ENCODE data around the gene DHX58.

Gene DHX58

DNA sequence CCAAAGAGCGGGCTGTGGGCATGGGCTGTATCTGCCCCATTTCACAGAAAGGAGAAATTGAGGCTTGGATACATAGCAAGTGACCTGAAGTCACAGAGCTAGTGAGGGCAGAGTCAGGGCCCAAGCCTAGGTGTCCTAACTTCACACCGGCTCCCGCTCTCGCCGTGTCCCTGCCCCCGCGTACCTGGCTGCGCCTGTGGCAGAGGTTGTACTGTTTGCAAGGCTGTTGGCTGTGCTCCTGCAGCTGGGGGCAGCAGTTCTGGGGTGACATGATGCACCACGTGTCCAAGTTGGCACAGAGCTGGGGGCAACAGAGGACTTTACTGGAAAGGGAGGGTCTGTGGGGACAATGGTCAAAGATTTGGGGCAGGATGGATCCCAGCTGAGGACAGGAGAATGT, 3.4 kb downstream of the DHX58 start:
- no peak for DNase-seq (ENCODE audit: low spot score)

DNA sequence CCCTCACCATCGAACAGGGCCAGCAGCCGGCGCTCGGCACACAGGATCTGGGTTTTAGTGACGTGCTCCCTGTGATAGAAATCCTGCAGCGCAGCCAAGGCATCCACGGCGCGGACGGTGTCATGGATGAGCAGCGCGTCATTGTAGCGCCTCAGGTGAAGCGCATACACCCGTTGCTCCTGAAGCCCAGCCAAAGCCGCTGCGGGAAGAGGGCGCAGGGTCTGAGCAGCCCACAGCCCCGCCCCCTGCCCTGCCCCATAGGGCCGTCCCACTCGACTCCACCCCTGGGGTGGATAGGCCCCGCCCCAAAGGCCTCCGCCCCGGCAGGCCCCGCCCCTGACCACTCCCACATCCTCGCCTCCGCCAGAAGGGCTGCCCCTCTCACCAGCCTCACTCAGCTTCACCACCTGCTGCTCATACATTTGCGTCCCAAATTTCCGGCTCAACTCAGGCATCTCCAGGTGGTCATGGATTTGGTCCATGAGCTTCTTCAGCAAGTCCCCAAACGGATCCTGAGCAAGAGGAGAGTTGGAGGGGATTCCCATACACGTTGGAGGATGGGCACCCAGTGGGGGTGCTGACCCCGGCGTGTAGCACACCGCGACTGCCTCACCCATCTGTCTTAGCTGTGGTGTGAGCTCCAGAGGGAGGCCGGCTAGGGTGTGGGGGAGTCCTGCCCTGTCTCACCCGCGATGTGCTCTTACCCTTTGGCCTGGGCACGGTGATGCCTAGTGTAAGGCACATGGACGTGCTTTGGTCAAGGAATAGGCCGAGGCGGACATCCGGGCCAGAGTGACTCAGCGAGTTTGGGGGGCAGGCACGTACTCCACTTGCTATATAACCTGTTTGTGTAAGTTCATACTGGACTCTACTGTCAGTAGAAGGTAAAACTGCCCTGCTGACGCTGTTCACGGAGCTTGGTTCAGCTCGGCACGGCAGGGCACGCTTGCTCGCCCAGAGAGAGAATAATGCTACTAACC, 4.6 kb downstream of the DHX58 start:
- peak; percentile 100 for DNase-seq (ENCODE audit: low spot score)

DNA sequence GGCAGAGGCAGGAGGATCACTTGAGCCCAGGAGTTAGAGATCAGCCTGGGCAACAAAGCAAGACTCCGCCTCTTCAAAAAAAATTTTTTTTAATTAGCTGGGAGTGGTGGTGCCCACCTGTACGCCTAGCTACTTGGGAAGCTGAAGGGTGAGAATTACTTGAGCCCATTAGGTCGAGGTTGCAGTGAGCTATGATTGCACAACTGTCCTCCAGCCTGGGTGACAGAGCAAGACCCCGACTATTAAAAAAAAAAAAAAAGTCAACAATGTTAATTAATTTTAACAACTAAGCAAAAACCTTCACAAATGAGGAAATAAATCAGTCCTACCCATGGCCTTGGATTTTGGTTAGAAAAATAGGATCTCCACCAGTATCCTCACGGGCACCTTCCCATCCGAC, 5.4 kb downstream of the DHX58 start:
- no peak for DNase-seq (ENCODE audit: low spot score)

DNA sequence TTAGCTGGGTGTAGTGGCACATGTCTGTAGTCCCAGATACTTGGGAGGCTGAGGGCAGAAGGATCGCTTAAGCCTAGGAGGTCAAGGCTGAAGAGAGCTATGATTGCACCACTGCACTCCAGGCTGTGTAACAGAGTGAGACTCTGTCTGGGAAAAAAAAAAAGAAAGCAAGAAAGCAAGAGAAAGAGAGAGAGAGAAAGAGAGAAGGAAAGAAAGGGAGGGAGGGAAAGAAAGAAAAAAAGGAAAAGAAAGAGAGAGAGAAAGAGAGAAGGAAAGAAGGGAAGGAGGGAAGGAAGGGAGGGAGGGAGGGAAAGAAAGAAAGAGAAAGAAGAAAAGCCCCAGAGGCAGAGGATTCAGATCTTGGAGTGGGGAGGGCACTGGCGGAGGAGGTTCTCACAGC, 6.5 kb downstream of the DHX58 start:
- no peak for DNase-seq (ENCODE audit: low spot score)

DNA sequence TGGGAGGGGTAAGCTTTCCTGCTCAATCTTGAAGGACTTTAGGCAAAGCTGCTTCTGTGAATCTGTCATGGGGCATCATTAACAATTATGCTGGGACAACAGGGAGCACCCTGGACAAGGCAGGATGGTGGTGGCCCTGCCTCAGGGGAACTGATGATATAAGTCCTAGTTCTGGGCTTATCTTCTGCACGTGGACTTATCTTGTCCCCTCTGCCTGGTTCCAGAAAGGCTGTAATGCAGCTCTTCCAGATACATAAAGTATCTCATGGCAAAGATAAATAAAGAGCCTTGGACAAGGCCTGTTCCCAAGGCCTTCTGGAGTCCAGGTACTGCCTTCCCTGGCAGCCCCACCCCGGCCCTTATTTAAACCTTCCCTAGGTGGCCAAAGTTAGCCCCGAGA, 8.2 kb downstream of the DHX58 start:
- no peak for DNase-seq (ENCODE audit: low spot score)

DNA sequence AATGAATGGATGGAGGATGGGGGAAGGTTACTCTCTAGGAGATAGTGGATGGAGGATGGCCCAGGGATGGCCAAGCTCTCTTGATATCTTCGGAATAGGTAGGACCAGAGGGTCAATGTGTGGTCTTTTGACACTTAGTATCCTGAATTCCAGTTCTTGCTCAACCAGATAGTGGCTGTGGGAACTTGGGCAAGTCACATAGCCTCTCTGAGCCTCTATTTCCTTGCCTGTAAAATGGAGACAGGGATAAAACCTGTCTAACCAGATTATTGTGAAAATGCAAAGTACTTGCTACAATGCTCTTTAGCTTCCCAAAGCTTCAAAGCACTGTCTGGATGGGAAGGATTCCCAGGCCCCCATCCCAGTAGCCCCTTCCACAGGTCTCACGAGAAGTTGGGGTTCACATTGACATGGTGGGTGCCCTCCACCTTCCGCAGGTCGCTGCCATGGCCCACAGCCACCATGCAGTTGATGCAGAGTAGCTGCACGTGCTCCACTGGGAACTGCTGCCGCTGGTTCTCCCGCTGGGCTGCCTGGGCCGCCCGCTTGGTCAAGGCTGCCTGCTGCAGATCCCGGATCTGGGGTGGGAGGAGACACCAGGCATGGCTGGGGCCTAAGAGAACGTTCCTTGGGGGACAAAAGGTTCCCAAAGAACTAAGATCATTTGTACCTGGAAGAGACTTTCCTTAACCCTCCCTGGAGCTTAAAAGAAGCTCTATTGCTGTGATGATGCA, 9.1 kb downstream of the DHX58 start:
- DNase-seq (ENCODE audit: low spot score), result no peak

DNA sequence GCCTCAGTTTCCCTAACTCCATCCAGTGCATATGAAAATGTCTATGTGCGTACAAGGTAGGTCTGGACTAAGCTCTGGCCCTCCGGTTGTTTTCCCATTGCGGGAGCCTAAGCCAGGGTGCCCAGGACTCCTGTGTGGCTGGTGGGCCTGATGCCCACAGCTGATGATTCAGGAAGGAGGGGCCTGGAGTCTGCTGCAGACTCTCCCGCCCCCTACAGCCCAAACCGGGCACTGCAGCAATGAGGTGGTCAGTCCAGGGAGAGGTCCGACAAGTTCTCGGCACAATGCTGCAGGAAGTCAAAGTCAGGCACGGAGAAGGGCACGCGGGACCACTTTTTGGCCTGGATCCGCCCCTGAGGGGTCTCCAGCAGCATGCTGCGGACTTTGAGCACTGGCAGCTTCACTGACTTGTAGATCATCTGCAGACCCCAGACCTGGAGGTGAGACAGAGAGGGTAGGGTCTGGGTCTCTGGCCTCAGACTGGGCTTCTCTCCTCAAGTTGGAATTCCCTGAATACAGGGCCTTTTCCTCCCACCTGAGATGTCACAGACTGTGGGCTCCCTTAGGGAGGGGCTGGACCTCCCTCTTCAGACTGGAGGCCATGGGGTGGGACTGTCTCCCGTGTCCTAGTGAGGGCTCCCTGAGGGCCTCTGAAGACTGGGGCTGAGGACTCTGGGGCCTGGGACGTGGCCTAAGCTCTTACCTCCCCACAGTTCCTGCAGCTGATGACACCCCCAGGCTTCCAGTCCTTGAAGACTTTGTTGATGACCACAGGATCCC, 10.8 kb downstream of the DHX58 start:
- DNase-seq (ENCODE audit: low spot score), result peak; percentile 94

DNA sequence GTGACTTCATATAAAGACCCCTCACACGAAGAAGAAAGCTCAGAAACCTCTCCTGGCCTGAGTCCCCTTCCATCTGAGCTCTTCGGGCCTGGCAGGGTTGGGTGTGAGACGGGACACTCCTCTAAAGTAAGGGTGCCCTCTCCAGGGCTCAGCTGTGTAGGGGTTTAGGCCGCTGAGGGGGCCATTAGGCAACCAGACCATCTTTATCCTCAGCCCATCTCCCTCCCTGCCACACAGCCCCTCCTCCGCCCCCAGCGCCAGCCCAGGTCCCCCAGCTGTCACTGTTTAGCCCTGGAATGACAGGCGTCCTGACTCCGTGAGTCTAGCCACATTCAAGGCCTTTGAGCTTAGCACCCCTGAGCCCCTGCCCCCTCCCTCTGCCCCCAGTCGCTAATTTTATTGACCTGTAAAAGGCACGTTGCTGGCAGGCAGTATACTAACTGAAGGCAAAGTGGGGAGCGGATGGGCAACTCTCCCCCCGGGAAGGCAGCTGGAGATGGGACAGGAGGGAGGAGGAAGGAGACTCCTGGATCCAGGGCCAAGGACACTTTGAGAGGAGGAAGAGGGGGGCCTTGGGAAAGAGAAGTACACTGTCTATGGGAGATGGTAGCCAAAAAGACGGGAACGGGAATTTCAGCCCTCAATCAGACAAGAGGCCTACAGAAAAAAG, 13.6 kb downstream of the DHX58 start:
- DNase-seq (ENCODE audit: low spot score), result no peak

DNA sequence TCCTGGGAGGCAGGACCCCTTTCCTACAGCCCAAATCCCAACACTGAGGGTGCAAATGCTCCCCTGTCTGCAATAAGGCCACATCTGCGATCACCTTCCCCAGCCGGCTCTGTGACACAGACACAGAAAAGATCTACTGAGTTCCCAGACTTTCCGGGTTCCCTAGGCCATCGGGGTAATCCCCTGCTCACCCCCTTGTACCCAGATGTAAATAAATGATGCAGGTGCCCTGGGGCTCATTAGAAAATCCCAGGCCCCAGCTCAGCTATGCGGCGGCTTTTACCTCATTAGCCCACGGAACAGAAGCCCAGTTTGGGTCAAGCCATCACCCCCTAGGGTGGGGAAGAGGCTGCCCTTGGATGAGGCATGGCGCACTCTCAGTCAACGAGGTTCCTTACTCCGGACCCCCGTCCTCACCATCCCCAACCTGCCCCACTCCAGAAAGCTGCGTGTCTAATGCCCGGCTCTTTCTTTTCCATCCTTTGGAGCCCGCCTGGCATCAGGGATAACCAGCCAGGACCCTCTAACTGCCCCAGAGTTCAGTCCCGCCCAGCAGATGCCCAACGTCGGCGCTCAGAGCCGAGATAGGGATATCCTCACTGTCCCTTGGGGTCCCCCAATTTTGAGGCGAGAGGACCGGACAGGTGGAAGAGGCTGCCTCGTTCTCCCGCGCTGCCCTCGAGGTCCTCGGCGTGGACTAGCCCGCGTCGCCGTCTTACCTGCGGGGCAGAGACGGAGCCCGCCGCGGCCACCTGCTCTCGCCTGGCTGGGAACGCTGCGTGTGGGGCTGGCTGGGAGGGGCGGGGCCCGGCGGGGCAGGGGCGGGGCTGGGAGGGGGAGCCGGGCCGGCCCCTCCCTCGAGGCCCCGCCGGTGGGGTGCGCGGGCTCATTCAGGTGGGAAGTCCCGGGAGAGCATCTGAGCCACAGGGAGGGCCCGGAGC, 14.6 kb downstream of the DHX58 start, which contains the start of gene ZNF385C:
ZNF385C (minus strand) TSS at position 783 of the 941 bp plus-strand sequence. CDS start 35,417 bp downstream, outside the sequence.
- DNase-seq (ENCODE audit: low spot score), result peak; percentile 86

DNA sequence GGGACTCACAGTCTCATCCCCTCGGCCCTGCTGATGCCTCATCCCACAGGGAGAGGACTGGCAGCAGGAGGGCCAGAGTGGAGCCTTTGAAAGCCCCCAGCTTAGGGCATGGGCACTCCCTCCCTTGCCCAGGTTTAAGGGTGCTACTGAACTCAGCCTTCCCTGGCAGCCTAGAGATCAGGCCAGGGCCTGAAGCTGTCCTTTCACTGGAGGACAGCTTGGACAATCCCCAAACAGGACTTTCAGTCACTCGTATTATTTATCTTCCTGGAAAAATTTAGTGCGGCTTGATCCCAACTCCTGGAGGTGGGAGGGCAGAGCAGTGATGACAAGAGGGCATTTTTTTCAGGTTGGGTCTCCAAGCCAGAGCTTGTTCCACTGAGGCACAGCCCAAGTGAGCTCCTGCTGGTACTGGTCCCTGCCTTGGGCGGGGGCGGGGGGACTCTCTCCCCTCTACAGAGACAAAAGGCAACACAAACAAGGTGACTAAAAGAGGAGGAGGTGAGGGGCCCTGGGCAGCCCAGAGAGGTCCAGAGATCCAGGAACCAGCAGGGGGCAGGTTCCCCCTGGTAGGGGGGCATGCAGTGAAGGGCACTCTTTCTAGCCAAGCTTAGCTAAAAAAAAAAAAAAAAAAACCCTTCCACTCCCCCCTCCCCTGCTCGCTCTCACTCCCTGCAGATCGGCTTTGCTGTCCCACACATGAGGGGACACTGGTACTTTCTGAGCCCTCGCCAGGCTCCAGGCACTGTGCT, 16.0 kb downstream of the DHX58 start:
- DNase-seq (ENCODE audit: low spot score), result no peak

DNA sequence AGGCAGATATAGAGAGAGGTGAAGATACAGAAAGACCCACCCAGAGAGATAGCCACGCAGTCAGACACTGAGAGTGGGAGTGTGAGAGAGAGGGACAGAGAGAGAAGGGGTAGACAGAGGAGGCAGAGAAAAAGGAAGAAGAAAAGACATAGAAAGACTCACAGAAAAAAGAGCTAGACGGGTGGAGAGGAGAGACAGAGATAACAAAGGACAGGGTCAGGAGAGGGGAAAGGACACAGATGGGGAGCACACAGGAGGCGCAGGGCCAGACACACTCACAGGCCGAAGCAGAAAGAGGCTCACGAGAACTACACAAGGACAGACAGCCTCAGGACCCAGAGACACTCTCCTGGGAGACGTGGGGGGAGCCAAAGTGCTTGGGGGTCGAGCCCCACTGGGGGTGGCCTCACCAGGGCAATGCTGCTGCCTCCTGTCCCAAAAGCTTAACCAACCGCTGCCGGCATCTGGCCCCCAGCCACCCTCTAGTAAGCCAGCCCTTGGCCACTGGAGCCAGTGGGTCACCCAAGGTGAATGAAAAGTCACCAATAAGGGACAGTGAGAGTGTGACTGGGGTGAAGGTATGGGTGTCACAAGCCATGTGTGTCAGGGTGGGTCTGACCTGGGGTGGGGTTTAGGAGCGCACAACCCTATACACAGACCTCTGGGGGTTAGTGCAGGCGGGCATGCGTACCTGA, 18.0 kb downstream of the DHX58 start:
- DNase-seq (ENCODE audit: low spot score), result no peak

DNA sequence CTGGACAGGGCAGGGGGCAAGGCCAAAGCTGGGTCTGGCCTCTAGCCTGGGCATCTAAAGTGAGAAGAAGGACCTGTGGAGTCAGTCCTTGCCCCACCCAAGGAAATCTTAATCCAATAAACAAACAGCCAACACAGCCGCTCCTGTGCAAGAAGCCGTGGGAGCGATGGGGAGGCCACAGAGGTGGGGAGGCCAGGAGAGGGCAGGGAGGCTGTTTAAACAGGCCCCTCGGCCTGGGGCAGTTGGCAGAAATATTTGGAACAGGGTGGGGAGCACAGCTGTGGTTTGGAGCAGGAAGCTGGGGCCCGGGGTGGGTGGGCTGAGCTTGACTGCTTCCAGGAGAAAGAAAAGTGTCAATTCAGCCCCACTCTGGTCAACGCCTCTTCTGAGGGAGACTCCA, 19.6 kb downstream of the DHX58 start:
- DNase-seq (ENCODE audit: low spot score), result no peak

DNA sequence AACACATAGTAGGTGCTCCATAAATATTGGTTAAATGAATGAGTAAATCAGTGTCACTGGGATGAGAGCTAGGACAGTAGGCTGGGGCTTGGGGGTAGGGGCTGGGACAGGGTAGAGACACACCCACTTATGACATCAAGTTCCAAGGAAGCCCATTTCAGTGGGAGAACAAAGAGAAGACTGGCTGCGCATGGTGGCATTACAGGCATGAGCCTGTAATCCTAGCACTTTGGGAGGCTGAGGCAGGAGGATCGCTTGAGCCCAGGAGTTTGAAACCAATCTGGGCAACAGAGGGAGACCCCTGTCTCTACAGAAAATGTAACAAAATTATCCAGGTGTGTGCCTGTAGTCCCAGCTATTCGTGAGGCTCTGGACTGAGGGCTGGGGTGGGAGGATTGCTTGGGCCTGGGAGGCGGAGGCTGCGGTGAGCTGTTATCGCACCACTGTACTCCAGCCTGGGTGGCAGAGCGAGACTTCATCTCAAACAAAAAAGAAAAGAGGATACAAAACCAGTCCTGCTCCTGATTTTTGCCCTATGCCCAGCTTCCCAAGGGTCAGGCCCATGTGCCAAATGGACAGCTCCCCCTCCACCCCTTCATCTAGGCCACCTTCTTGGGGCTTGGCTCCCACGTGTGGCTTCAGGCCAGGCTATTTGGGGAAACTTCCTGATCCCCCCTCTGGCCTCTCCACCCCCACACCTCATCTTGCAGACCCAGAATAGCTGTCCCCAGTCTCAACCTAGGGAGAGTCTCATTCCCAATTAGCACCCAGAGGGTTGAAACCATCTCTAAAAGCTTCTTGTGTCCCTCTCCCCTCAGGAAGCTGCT, 21.3 kb downstream of the DHX58 start:
- DNase-seq (ENCODE audit: low spot score), result no peak

DNA sequence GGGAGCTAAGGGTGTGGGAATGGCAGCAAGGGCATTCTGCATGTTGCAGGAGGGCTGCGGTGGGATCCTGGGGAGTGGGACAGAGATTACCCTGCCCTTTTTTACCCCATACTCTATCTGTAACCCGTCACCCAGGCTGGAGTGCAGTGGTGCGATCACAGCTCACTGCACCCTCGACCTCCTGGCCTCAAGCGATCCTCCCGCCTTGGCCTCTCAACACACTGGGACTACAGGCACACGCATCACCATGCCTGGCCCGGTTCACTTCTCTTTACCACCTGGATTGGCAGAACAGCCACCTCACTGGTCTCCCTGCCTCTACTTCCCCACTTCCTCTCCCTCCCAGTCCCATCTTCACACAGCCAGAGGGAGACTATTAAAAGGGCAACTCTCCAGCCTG, 23.8 kb downstream of the DHX58 start:
- no peak for DNase-seq (ENCODE audit: low spot score)

DNA sequence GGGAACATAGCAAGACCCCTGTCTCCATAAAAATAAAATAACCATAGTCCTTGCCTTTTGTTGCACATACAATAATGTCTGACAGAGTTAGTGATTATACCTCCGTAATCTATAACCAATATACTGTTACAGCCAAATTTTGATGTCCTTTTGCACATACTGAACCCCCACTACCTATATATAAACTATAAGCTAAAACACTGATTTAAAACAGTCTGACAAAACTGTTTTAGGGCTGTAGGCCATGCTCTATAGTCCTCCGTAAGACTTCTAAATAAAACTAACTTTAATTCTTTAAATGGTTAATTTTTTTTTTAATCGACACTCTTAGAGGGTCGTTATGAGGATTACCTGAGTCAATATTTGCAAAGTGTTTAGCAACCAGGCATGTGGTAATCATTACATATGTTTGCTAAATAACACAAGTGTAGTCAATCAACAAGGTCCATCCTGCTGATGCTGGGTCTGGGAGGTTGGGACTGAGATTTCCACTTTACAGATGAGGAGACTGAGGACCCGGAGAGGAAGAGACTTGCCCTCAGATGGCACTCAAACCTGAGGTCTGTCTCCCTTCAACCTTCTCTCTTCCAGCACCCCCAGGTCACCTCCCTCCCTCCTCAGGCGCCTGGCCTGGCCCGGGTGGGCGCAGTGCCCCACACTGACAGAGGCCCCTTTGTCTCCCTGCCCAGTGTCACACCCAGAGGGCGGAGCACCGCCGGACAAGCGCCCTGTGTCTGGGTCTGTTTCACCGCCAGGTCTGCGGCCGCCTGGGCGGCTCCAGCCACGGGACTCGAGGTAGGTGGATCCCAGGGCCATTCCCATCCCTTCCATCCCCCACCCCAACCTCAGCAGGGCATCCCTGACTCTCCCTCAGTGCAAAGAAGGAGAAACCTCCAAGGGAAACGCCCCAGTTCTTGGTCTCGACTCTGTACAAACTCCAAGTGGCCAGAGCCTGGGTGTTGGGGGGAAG, 24.5 kb downstream of the DHX58 start:
- DNase-seq (ENCODE audit: low spot score), result no peak

DNA sequence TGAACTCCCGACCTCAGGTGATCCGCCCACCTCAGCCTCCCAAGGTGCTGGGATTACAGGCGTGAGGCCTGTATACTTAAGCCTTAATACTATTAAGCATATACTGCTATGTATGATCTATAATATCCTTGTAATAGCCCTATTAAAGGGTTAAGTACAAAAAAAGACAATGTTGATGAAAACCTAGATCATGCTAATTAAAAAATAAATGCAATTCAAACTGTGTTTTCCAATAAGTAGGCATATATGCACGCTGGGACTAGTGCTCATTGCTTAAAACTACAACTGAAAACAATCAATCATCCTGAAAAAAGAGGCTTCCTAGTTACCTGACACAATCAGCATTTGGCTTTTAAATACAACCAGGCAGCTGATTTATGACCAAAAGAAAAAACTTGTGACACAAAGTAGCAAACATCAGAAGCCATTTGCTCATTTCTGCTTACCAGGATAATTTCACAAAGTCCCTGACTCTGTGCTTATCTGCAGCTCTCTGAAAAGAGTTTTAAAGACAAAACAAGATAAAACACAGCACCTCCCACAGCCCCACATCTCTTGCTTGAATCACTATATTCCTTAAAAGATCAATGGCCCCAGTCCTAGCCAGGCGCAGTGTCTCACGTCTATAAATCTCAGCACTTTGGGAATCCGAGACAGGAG, 25.3 kb downstream of the DHX58 start:
- DNase-seq (ENCODE audit: low spot score), result no peak
